DND-41 (cell line): ENCODE data around the gene CSAD.
A peak's percentile ranks its signal among the peaks of the same experiment; 100 is the strongest.

Experiments
- ATAC-seq: fragments of 200-7000 bp; cut with Tn5 transposase; 3 replicates; pipeline ENCODE4 v1.9.1; 2021; ENCODE audit warnings: low read depth; ENCODE audit not compliant: insufficient read depth
- DNase-seq: peaks from one replicate; pipeline ENCODE4 v3.0.0-alpha.2; 2020
- H2AFZ ChIP-seq: 2 replicates; pipeline ENCODE4 v1.6.0; 2012; ENCODE audit warnings: low read depth, low read length
- H3K27ac ChIP-seq: 2 replicates; pipeline ENCODE4 v1.5.1; 2012; ENCODE audit warnings: low read length, inconsistent platforms
- H3K27me3 ChIP-seq: fragments of 200-600 bp; sonication (generic); 2 replicates; pipeline ENCODE4 v1.6.0; 2012; ENCODE audit warnings: low read length, mild to moderate bottlenecking, inconsistent platforms; ENCODE audit not compliant: insufficient read depth, poor library complexity
- H3K36me3 ChIP-seq: 2 replicates; pipeline ENCODE4 v1.5.1; 2012; ENCODE audit warnings: low read length, inconsistent platforms; ENCODE audit not compliant: insufficient read depth
- H3K4me1 ChIP-seq: 2 replicates; pipeline ENCODE4 v1.5.1; 2012; ENCODE audit warnings: mild to moderate bottlenecking, low read length; ENCODE audit not compliant: insufficient read depth
- H3K4me2 ChIP-seq: 2 replicates; pipeline ENCODE4 v1.6.0; 2012; ENCODE audit warnings: mild to moderate bottlenecking, moderate library complexity, low read length, inconsistent platforms; ENCODE audit not compliant: insufficient read depth
- H3K4me3 ChIP-seq, 2 experiments: fragments of 200-600 bp in 1 of 2; shearing (Covaris generic) in 1 of 2; 2 replicates each; pipeline ENCODE4 v1.5.1; 2012 to 2016; ENCODE audit warnings: inconsistent platforms in 2 of 2, low read length in 2 of 2, mild to moderate bottlenecking in 2 of 2, low read depth in 1 of 2, moderate library complexity in 1 of 2
- H3K79me2 ChIP-seq: 2 replicates; pipeline ENCODE4 v1.6.0; 2012; ENCODE audit warnings: low read length, inconsistent platforms; ENCODE audit not compliant: insufficient read depth
- H3K9ac ChIP-seq: 2 replicates; pipeline ENCODE4 v1.6.0; 2012; ENCODE audit warnings: low read depth, mild to moderate bottlenecking, inconsistent platforms, low read length, moderate library complexity
- H3K9me3 ChIP-seq: 2 replicates; pipeline ENCODE4 v1.5.1; 2012; ENCODE audit warnings: low read length, moderate library complexity, mild to moderate bottlenecking, inconsistent platforms; ENCODE audit not compliant: insufficient read depth, severe bottlenecking
- H4K20me1 ChIP-seq: 2 replicates; pipeline ENCODE4 v1.6.0; 2012; ENCODE audit warnings: low read length; ENCODE audit not compliant: insufficient read depth
- CTCF ChIP-seq: IDR thresholded peaks from 2 replicates; pipeline ENCODE4 v1.5.1; 2012; ENCODE audit warnings: borderline replicate concordance, low read length, moderate library complexity, mild to moderate bottlenecking; ENCODE audit not compliant: poor library complexity, severe bottlenecking; ENCODE audit errors: extremely low read depth
- EZH2 ChIP-seq: IDR thresholded peaks from 3 replicates; pipeline ENCODE4 v1.6.1; 2012; ENCODE audit warnings: borderline replicate concordance, low read depth, mild to moderate bottlenecking, moderate library complexity, low read length, inconsistent platforms; ENCODE audit not compliant: severe bottlenecking

CSAD gene

GRCh38 chr12:53161119-53161911 lies 19.4 kb downstream of the CSAD start:
- no peak for DNase-seq

DNA sequence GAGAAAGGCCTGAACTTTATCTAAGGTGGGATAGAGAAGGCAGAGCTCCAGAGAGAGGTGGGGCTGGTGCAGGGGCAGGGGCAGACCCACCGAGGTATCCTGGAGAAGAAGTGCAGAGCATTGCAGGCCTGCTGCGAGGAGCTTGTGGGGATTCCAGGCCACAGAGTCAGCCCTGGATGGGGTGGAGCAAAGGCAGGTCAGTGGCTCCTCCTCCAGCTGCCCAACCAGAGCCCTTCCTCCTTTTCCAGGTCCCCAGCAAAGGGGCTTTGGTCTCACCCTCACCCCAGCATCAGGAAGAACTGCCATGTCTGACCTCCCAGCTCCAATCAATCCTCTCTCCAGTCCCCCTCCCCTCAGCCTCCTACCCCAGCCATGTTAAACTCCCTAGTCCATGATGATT lies 20.1 kb downstream of the CSAD start:
- no peak for DNase-seq
- Histone ChIP-seq H3K4me3 (no peak overlapping the region), H3K27ac (no peak overlapping the region), H3K9ac (no peak overlapping the region), H3K79me2 (no peaks in the 10 kb centered on the region), H3K36me3 (no peaks in the 10 kb centered on the region), H4K20me1 (no peaks in the 10 kb centered on the region), H3K9me3 (no peaks in the 10 kb centered on the region), H3K27me3 (no peaks in the 10 kb centered on the region), H3K4me1 (peaks cover 9% of the 10 kb centered on the region), H3K4me2 (no peak overlapping the region), H2AFZ (no peak overlapping the region)
- TF ChIP-seq EZH2 = no peak
- ATAC-seq = no peak

More at GRCh38 chr12:53161119-53161911, 19.4 kb downstream of the CSAD start:
- Histone ChIP-seq H3K9ac (no peak overlapping the region), H3K36me3 (no peaks in the 10 kb centered on the region), H3K4me2 (no peak overlapping the region), H4K20me1 (no peaks in the 10 kb centered on the region), H3K9me3 (no peaks in the 10 kb centered on the region), H3K27me3 (no peaks in the 10 kb centered on the region), H3K79me2 (no peaks in the 10 kb centered on the region), H3K27ac (no peak overlapping the region), H3K4me3 (no peak overlapping the region), H2AFZ (no peak overlapping the region), H3K4me1 (peaks cover 9% of the 10 kb centered on the region)
- ATAC-seq = no peak
- TF ChIP-seq EZH2 (no peak), CTCF (no peak)

DNA sequence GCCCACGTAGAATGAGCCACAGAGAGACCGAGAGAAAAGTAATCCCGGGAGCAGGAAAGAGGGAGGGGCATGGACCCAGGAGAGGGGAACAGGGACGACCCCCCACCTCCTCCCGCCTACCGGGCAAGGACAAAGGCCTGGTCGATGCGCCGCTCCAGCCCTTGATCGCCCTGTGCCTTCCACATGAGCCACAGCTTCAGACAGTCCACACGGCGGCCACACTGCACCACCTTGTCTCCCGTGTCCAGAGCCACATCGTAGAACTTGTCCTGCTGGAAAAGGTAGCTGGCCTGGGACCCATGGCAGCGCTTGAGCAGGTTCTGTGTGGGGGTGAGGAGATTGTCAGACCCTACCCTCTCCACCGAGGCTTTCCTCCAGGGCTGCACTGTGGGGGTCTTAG lies 20.7 kb downstream of the CSAD start:
- peak overlapping the region; percentile 35 for H3K9ac ChIP-seq
- DNase-seq (no peak), ATAC-seq (no peak)
- no peaks in the 10 kb centered on the region for H3K36me3 ChIP-seq
- peak overlapping the region; percentile 70 for H3K27ac ChIP-seq
- peak overlapping the region; percentile 95 for H2AFZ ChIP-seq
- H4K20me1 ChIP-seq = no peaks in the 10 kb centered on the region
- H3K4me3 ChIP-seq = no peak overlapping the region
- no peak for TF ChIP-seq EZH2
- no peak for TF ChIP-seq CTCF
- no peaks in the 10 kb centered on the region for H3K9me3 ChIP-seq
- no peaks in the 10 kb centered on the region for H3K79me2 ChIP-seq
- H3K27me3 ChIP-seq = no peaks in the 10 kb centered on the region
- H3K4me1 ChIP-seq = peaks cover 9% of the 10 kb centered on the region
- peak overlapping the region; percentile 57 for H3K4me2 ChIP-seq

- TF ChIP-seq EZH2 = no peak
- TF ChIP-seq CTCF = peak; percentile 100
- peak overlapping the region; percentile 95 for H2AFZ ChIP-seq
Observed at GRCh38 chr12:53159195-53159839, 21.4 kb downstream of the CSAD start.

More at GRCh38 chr12:53159195-53159839, 21.4 kb downstream of the CSAD start:
- Histone ChIP-seq H3K36me3 (no peaks in the 10 kb centered on the region), H3K4me1 (peaks cover 9% of the 10 kb centered on the region), H4K20me1 (no peaks in the 10 kb centered on the region), H3K4me2 (peak overlapping the region; percentile 57), H3K9me3 (no peaks in the 10 kb centered on the region), H3K79me2 (no peaks in the 10 kb centered on the region), H3K27me3 (no peaks in the 10 kb centered on the region), H3K4me3 (peak overlapping the region in 1 of 2 experiments; percentile 34; a peak in 2 of 4 replicates), H3K9ac (peak overlapping the region; percentile 35), H3K27ac (peak overlapping the region; percentile 70)
- peak; percentile 87 for DNase-seq
- ATAC-seq = peak; percentile 98
